Kidney capillary endothelial cell (primary cell): ENCODE data around the gene DGAT2L6.
A peak's percentile ranks its signal among the peaks of the same experiment; 100 is the strongest.
"Not testable (repeated sequence)": the region's sequence is repeated elsewhere in the genome, so short reads cannot be mapped to it uniquely, and the experiment has no call there.

Experiments used
- DNase-seq: peaks from one replicate; pipeline ENCODE4 v3.0.0-alpha.2; 2018; ENCODE audit warnings: low spot score

Gene DGAT2L6

DNA sequence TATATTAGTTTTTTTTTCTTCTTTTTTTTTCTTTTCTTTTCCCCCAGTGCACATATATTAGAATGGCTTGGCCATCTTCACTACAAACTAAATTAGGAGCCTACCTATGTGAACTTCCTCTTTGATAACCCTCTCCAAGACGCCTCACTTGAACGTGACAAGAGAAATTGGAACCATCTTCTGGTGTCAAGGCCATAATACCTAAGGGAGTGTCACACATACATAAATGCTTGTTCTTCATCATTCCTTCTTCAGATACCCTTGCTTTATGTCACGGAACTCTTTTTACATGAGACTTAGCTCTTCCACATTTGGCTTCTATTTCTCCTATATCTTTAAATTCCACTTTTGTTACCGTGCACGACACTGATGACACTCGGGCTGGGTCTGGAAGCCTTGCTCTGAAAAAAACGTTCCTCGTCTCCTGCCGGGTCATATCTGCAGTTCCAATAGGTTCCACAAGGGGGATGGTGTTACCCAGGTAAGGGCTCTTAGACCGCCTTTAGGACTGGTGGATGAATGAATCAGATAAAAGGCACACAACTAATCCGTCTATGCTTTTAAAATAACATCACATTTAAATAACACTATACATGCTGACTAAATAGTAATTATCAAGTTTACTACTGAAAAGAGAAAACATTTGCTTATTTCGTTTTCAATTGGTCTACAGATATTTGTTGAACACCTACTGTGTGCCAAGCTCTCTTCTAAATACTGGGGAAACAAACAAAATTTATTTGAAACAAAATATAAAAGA lies 19.9 kb downstream of the DGAT2L6 start:
- no peak for DNase-seq

DNA sequence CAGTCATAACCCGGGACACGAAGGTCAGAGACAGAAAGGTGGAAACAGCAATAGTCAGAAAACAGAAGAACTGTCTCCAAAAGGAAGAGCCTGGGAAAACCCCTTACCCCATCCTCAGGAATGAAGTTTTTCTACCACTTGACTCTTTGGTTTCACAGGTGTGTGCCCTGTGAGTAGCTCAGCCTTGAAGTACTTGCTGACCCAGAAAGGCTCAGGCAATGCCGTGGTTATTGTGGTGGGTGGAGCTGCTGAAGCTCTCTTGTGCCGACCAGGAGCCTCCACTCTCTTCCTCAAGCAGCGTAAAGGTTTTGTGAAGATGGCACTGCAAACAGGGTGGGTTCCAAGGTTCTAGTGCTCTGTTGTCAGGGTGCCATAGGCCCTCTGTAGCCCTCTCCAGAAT lies 24.4 kb downstream of the DGAT2L6 start:
- DNase-seq = no peak

DNA sequence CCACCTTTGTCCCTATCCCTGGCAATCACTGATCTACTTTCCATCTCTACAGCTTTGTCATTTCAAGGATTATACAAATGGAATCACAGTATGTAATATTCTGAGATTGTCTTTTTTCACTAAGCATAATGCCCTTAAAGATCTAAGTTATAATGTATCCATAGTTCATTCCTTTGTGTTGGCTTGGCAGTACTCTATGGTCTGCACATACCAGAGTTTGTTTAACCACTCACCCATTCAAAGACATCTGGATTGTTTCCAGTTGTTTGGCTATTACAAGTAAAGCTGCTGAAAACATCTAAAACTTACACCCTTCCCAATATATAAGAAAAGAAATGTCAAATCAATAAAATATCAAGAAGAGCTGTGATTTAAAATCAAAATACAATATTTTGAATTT lies 31.2 kb downstream of the DGAT2L6 start:
- no peak for DNase-seq

DNA sequence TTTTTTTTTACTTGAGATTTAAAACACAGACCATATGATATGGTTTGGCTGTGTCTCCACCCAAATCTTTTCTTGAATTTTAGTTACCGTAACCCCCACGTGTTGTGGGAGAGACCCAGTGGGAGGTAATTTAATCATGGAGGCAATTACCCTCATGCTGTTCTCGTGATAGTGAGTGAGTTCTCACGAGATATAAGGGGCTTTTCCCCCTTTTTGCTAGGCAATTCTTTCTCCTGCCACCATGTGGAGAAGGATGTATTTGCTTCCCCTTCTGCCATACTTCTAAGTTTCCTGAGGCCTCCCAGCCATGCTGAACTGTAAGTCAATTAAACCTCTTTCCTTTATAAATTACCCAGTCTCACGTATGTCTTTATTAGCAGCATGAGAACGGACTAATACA lies 32.3 kb downstream of the DGAT2L6 start:
- not testable (repeated sequence) for DNase-seq

DNA sequence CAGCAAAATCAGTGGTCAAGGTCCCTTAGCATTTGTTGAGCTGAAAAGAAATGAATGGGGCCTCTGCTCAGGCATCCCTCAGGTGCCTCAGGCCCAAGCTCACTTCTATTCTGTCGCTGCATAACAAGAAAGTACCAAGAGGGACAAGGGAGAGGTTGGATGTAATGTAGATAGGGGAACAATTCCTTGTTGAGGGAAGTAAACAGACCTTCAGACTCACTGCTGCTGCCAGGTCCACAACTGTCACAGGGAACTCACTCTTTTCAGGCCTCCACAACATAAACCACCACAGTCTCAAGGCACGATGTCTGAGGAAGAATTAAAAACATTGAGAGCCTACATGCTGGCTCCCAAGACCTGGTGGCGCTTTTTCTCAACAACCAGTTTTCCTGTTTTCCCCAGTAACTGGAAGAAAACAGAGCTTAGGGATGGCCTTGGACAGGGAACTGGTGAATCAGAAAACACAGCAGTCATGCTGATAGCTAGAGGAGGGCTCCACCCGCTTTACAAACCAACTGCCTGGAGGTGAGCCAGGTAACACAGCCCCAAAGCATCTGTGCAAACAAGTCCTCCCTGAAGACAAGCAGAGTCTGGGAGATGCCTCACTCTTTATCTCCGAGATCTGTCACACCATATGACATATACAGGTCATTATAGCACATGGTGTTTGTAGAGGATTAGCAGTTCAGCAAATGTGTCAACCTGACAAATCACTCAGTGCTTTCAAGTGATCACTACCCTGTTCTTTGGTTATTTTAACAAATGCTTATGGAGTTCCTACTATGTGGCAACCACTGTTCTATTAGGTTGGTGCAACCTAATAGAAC lies 42.9 kb downstream of the DGAT2L6 start:
- no peak for DNase-seq

DNA sequence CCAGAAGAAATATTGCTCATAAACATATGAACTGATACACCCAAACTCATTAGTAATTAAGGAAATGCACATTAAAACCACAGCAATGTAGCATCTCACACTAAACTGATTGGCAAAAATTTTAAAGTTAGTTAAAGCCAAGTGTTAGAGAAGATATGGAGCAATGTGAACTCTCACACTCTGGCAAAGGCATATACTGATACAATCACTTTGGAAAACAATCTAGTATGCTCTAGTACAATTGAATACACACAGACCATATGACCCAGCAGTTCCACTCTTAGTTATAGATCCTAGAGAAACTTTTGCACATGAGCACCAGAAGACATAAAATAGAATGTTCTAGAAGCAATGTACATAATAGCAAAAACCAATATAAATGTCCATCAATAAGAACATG lies 48.8 kb downstream of the DGAT2L6 start:
- no peak for DNase-seq

DNA sequence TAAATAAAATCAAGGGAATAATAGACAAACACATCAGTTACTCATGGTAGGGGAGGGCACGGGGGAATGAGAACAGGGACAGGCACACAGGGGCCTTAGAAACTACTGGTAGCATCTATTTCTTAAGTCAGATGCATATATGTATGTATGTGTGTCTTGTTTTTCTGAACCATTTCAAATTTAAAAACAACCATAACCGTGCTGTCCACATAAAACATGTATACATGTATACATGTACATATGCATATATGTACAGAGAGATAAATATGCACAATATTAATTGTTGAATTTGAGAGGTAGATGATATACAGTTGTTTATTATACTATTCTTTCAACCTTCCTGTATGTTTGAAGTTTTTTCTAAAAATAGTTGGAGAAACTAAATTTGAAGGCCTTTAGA lies 49.4 kb downstream of the DGAT2L6 start:
- no peak for DNase-seq

DNA sequence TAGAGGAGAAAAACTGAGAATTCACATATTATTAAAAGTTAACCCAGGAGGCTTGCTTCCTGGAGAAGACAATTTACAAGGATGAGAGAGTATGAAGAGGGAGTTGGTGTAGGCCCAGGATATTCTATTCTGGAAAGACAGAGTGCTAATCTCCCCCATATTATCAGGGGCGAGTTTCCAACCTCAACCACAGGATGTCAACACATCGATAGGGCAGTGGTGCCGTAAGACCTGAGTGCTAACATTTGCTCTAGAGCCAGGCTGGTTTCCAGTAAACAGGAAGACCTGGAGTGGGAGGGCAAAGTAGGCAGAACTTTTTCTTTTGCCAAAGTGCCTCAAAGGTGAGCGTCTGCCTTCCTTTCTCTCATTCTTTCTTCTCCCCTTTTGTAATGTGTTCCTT lies 54.4 kb downstream of the DGAT2L6 start:
- DNase-seq = no peak

DNA sequence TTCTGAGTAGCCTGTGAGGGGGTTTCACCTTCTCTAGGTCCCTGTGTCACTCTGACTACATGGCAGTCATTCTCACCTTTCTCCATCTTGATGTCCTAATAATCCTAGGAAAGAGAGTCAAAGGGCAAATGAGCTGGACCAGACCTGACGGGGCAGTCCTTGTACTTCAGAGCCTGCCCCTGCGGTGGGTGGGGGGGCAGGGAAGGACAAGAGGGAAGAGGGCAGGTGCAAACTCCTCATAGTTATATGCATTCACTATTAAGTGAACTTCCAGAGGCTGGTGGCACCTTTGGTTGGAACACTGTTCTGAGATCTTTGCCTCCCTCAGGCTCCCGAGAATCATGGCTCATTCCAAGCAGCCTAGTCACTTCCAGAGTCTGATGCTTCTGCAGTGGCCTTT lies 57.1 kb downstream of the DGAT2L6 start, which contains the start of gene AWAT1:
TSS of gene AWAT1 (plus strand) at position 301 of the 400 bp plus-strand sequence. CDS start at position 342, 41 bp downstream.
- no peak for DNase-seq

DNA sequence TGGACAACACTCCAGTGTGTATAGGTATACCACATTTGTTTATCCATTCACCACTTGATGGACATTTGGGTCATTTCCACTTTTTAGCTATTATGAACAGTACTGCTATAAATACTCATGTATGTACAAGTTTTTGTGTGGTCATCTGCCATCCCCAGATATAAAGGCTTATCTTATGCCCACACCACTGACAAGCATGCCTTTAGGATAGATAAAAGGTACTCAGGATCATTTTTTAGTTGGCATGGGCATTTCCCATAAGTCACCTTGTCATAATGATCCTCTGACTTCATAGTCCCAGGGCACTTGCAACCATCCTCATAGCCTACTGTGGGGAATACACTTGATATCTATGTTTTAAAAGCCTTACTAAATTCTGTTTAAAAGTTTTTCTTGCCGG lies 63.5 kb downstream of the DGAT2L6 start:
- no peak for DNase-seq

DNA sequence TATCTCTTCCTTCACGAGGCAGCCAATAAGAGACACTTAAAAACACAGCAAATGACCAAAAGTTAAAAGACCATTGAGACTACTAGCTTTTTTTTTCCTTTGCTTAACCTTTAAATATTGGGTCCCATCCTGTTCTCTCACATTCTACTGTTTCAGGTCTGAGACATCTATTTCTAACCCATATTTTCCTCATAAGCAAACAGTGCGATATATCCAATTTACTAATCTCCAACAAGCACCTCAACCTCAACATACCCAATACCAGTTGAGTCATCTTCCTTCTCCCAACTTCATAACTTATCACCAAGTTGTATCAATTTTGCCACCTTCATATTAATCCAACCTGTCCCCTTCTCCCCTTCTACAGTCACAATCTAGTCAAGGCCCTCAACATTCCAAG lies 64.2 kb downstream of the DGAT2L6 start:
- no peak for DNase-seq

DNA sequence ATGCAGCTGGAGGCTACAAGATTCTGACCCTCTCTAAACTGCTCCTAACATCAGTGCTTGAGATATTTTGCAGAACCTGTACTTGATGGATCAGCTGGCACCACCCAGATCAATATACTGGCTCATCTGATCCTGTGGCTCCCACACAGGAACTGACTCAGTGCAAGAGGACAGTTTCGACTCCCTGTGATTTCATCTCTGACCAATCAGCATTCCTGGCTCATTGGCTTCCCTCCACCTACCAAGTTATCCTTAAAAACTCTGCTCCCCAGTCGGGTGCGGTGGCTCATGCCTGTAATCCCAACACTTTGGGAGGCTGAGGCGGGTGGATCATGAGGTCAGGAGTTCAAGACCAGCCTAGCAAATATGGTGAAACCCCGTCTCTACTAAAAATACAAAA lies 66.3 kb downstream of the DGAT2L6 start:
- DNase-seq = not testable (repeated sequence)

DNA sequence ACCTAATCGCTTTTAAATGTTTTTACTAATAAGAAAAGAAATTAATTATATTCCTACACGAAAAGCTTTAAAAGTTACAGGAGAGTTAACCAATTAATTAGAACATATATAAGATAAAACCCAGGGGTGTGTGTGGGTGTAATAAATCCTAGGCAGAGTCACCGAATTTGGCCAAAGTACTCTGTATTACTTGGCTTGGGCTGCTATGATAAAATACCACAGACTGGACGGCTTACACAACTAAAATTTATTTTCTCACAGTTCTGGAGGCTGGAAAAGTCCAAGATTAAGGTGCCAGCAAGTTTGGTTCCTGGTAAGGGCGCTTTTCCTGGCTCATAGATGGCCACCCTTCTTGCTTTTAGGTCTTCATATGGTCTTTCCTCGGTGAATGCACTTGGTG lies 67.6 kb downstream of the DGAT2L6 start:
- DNase-seq = no peak

DNA sequence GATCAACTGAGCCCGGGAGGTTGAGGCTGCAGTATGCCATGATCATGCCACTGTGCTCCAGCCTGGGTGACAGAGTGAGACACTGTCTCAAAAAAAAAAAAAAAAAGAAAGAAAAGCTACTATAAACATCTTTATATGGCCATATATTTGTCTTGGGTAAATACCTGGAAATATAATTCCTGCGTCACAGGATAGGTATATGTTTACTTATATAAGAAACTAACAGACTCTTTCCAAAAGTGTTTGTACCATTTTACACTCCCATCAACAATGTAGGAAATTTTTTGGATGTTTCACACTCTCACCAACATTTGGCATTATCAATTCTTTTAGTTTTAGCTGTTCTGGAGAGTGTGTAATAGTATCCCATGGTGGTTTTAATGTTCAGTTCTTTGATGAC lies 70.0 kb downstream of the DGAT2L6 start:
- no peak for DNase-seq

DNA sequence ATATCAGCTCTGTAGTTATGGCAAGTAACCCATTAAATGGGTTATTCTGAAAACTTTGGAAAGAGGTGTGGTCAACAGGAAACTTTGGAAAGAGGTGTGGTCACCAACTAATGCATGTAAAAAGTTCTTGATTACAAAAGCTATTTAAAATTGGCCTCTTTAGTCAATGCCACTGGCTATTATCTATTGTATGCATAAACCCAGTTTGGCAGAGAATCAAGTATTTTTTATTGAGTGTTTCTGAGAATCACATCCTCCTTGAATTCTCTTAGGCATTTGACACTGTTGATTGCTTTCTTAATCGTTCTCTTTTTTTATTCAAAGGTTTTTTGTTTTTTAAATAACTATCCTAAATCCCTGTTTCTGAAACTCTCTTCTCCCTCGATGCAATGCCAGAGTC lies 75.2 kb downstream of the DGAT2L6 start:
- no peak for DNase-seq

DNA sequence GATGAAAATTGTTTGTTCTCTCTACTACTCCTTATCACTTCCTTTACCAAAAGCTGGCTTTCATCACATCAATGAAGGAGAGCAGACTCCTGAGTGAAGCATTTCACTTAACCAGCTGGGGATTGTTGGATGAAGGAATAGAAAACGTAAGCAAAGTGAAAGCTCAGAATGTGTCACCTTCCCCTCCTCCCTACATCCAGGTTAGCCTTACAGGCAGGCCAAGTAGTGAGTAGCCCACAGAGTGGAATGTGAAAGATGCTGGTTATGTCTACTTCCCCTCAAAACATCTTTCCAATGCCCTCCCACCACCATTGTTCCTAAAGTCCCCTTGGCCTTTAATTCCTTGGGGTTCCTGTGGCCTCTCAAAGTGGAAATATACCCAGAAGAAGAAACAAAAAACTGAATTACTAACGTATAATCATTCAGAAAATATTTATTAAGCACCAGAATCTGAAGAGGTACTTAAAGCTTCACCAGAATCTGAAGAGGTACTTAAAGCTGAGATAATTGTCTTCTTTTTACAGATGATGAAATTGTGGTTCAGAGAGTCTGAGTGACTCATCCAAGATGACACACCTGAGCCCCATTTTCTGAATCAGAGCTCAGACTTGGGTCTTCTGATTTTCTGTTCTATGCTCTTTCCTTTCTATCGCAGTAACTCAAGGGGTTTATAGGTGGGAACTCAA lies 76.2 kb downstream of the DGAT2L6 start:
- DNase-seq = no peak

DNA sequence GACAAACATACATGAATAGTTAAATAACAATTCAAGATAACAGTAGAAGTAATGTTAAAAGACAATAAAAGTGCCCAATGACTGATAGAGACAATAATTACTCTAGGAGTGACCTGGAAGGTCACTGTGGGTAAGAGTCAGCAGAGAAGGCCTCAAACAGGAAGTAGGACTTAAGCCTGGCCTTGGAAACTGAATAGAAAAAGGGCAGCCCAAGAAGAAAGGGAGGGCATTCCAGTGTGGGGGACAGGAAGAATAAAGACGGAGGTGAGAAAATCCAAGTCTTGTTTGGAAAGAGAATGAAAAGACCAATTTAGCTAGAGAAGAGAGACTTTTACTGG lies 76.7 kb downstream of the DGAT2L6 start:
- peak; percentile 1 for DNase-seq

DNA sequence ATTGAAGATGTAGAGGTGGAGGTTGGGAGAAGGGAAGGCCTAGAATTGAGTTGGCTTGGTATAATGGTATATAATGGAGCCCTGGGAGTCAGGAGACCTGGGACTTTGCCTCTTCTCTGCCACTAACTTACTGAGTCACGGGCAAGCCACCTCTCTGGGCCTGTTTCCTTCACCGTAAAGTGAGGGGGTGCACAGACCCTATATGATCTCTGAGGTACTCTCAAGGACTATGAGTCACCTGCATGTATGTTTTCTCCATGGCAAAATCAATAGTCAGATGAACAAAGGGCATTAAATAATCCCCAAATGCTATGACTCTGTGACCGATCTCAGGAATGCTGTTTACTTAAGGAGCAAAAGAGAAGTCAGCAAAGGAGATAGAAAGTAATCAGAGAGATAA lies 77.6 kb downstream of the DGAT2L6 start:
- no peak for DNase-seq
